GM12873 (cell line): ENCODE measurements around the gene NTF3.

Experiments
- CTCF ChIP-seq: IDR thresholded peaks from 2 replicates; pipeline ENCODE4 v1.5.1; 2012; ENCODE audit warnings: low read depth, mild to moderate bottlenecking, moderate library complexity, low read length, control low read depth; ENCODE audit not compliant: insufficient read depth; ENCODE audit errors: missing control alignments

Gene NTF3

GRCh38 chr12:5515458-5515857, 83.5 kb downstream of the NTF3 start:
- no peak for TF ChIP-seq CTCF

DNA sequence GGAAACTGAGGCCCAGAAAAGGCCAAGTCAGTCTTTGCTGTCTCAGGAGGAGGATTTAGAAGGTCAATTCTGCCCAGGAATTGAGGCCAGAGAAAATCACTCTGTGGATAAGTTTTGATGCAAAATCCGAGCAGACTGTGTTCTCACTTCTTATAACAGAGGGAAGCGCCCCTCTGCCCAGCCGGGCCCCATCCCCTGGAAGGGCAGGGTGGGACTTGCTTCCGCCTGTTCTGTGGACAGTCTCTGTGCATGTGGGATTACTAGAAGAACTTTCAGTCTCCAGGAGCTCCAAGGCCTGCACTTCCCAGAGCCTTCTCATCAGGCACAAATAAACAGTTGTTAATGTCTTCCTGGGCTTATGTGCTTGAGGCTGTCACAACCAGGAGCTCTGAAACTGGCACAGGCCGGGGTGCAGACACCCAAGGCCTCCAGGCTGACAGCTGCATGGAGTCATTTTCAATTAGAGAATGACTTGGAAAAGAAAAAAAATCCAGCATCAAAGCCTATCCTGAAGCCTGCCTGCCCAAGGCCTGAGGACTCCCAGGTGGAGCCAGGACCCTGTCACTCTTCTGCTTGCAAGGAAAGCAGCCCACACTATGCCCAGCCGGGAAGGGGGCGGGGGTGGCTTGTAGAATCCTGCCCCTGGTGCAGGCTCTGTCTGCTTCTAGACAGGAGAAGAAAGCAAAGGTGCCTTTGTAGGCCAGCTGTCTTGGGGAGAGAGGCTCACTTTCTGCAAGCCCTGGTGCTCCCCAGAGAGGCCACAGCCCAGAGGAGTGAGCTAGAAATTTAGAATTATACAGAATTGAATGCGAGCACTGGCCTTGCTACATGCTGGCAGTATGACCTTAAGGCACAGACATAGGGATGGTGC, 84.7 kb downstream of the NTF3 start:
- no peak for TF ChIP-seq CTCF

DNA sequence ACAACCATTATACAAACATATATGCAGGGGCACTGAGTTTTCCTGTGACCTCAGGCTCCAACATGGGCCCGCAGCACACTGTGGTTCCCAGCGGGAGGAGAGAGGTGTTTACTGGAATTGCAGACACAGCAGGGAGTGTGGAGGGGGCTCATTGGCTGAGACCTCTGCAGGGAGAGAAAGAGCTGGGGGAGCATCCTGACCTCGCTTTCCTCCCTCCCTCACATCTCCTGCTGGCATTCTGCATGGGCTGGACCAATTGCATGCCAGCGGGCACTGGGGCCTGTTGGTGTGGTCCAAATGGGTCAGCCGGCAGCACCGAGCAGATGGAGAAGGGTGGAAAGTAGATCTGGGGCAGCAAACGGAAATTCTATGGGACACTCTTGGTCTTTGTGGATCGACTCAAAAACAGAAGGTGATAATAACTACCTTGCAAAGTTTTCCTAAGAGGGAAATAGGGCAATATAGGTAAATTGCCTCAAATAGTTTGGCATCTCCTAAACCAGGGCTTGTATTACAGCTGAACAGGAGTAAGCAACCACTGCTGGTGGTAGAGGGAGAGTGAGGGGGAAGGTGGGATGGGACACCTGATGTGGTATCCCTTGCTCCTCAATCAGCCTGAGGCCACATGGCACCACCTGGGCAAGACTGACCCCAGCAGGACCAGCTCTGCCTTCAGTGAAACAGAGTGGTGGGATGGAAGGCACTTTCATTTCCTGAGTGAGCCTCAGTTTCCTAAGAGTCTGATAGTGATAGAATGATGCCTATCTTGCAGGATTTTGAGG, 86.9 kb downstream of the NTF3 start:
- TF ChIP-seq CTCF, result no peak

DNA sequence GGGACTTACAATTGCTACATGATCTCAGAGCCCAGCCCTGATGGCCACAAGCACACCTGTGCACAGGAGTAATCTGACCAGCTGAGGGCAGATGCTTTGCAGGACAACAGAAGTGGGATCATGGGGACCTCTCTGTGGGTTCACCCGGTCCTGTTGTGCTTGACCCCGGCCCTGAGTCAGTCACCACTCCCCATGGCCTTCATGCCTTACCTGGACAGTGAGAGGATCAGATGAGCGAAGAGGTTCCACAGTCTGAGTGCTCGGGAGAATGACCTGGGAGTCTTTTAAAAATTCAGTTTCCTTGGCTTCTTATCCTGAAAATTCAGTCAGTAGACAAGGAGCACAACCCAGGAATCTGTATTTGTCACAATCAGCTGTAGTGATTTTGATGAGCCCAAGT, 88.1 kb downstream of the NTF3 start:
- no peak for TF ChIP-seq CTCF

DNA sequence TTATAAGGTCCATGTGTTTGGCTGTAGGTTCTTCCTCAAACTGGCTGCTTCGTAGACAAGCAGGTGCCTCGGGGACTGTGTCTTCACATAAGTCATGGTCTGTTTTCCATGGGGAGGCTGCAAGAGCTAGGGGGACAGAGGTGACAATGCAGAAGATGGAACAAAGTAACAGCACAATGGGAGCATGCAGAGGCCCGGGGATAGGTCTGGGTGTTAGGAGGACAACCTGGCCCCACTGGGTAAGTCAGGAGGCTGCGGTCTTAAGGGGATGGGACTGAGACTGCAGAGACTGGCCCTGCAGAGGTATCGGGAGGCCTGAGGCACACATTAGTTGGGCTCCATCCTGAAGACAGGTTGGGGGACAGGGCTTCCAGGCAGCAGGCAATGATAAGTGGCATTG, 88.9 kb downstream of the NTF3 start:
- TF ChIP-seq CTCF, result no peak

- TF ChIP-seq CTCF, result no peak
Observed at GRCh38 chr12:5521456-5522325, 89.8 kb downstream of the NTF3 start.
